ENCODE results near the gene ARMC7. TPM values are rescaled to one million over a fixed set of nuclear protein-coding genes. Genes with fewer than 3 reads are reported as not detected.
"Not testable (repeated sequence)": the region's sequence is repeated elsewhere in the genome, so short reads cannot be mapped to it uniquely, and the experiment has no call there.

Gene ARMC7
- total and polyA plus RNA-seq, 2 donors (not counting 1 experiment from before 2014, with no cell fraction given) = 10.4 to 15.9 TPM

DNA sequence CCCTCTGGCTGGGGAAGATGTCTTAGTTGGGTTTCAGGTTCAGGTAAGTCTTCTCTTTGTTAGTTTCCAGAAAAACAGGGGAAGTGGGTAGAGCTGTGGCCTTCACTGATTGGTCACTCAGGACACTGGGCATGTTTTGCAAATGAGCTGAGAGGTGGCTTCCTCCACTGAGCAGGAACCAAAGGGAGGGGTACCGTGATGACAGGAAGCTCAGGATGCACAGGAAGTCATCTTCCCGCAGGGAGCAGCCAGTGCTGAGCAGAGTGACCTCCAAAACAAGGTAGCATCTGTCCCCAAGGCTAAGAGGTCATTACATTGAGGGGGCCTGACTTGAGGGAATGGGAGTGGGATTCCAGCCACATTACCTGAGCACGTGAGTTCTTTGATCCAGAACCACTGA lies 16.2 kb downstream of the ARMC7 start:
- H3K4me3 Mint-ChIP-seq = peak overlapping the region; percentile 43
- no peak overlapping the region for H3K9ac ChIP-seq (ENCODE audit: low read length)
- peak overlapping the region in 1 of 2 donors; percentile 41 for H3K27ac ChIP-seq (ENCODE audit: low read length in 2 of 2)
- H3K9me3 ChIP-seq (ENCODE audit: control extremely low read depth in 1 of 3, control insufficient read depth in 2 of 3, insufficient read depth in 1 of 3, low read length in 2 of 3) = no peaks in the 10 kb centered on the region
- H3K4me2 ChIP-seq (replicated peaks; ENCODE audit: low read depth, low read length, poor library complexity, severe bottlenecking) = peak overlapping the region; percentile 53
- H3K4me1 Mint-ChIP-seq = peaks cover 56% of the 10 kb centered on the region
- 40% methylated on average over 3 of the region's 3 CpGs for WGBS (ENCODE audit: insufficient coverage)
- H2AFZ ChIP-seq (ENCODE audit: insufficient read depth, low read depth, low read length, poor library complexity, severe bottlenecking) = peak overlapping the region; percentile 33
- H3K27me3 ChIP-seq (replicated peaks in 1 of 4; ENCODE audit: control extremely low read depth in 1 of 4, control insufficient read depth in 3 of 4, insufficient read depth in 4 of 4, low read length in 3 of 4) = no peaks in the 10 kb centered on the region
- ATAC-seq (ENCODE audit: low read depth) = peak; percentile 13
- H4K20me1 ChIP-seq (ENCODE audit: control insufficient read depth, insufficient read depth, low read length, poor library complexity, severe bottlenecking) = peaks cover 22% of the 10 kb centered on the region
- H3K9me3 Mint-ChIP-seq (ENCODE audit: insufficient read depth) = no peaks in the 10 kb centered on the region
- peak overlapping the region; percentile 71 for H3K27ac Mint-ChIP-seq
- H3K79me2 ChIP-seq (ENCODE audit: control insufficient read depth, insufficient read depth, low read length) = peaks cover 28% of the 10 kb centered on the region
- DNase-seq = no peak
- CTCF ChIA-PET = interaction anchor here (0.6 to 13.4 kb wide), 4 partner anchors 12 to 763 kb away, joined by 3 to 262 read pairs (median 10); partner anchors contain the start of gene ARMC7
- intact Hi-C loops (cut with micrococcal nuclease) = no loop called here
- H3K4me1 ChIP-seq (ENCODE audit: control insufficient read depth in 2 of 2, insufficient read depth in 2 of 2, low read length in 2 of 2) = peaks cover 31 to 42% of the 10 kb centered on the region in 2 donors
- POLR2A ChIA-PET = no interaction called here
- no peaks in the 10 kb centered on the region for H3K27me3 Mint-ChIP-seq
- TF ChIP-seq EZH2 (IDR thresholded peaks at IDR 0.05; ENCODE audit: borderline replicate concordance, insufficient read depth, low read depth, low read length, poor library complexity, severe bottlenecking) = no peak
- TF ChIP-seq, protein P1, sequence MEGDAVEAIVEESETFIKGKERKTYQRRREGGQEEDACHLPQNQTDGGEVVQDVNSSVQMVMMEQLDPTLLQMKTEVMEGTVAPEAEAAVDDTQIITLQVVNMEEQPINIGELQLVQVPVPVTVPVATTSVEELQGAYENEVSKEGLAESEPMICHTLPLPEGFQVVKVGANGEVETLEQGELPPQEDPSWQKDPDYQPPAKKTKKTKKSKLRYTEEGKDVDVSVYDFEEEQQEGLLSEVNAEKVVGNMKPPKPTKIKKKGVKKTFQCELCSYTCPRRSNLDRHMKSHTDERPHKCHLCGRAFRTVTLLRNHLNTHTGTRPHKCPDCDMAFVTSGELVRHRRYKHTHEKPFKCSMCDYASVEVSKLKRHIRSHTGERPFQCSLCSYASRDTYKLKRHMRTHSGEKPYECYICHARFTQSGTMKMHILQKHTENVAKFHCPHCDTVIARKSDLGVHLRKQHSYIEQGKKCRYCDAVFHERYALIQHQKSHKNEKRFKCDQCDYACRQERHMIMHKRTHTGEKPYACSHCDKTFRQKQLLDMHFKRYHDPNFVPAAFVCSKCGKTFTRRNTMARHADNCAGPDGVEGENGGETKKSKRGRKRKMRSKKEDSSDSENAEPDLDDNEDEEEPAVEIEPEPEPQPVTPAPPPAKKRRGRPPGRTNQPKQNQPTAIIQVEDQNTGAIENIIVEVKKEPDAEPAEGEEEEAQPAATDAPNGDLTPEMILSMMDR (IDR thresholded peaks at IDR 0.05) = no peak
- H3K4me3 ChIP-seq (ENCODE audit: control extremely low read depth in 1 of 5, extremely low read depth in 1 of 5, insufficient read depth in 1 of 5, low read depth in 2 of 5, low read length in 4 of 5) = no peak overlapping the region
- peaks cover 0 to 19% of the 10 kb centered on the region in 2 experiments for H3K36me3 ChIP-seq (replicated peaks in 1 of 2; ENCODE audit: control extremely low read depth in 1 of 2, control insufficient read depth in 1 of 2, extremely low read depth in 1 of 2, insufficient read depth in 2 of 2, low read length in 1 of 2)

DNA sequence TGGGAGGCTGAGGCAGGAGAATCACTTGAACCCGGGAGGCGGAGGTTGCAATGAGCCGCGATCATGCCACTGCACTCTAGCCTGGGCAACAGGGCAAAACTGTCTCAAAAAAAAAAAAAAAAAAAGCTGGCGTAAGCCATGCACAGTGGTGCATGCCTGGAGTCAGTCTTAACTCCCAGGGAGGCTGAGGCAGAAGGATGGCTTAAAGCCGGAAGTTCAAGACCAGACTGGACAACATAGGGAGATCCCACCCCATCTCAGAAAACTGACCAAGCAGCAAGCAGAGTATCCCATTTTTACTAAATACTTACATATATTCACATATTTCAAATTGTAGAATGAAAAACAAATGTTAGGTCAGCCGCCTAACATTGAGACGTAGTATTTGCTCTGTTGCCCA lies 17.2 kb downstream of the ARMC7 start:
- TF ChIP-seq EZH2 (IDR thresholded peaks at IDR 0.05; ENCODE audit: borderline replicate concordance, insufficient read depth, low read depth, low read length, poor library complexity, severe bottlenecking) = no peak
- TF ChIP-seq, protein P1 (IDR thresholded peaks at IDR 0.05) = no peak
- peaks cover 28% of the 10 kb centered on the region for H3K79me2 ChIP-seq (ENCODE audit: control insufficient read depth, insufficient read depth, low read length)
- ChIA-PET POLR2A (interaction anchor here (0.6 to 0.7 kb wide), 2 partner anchors 9 to 18 kb away, joined by 4 to 5 read pairs; no protein-coding TSS in a partner anchor), CTCF (interaction anchor here (3.5 to 13.4 kb wide), 2 partner anchors 13 to 45 kb away, joined by 17 to 262 read pairs; partner anchors contain the start of gene ARMC7)
- no peaks in the 10 kb centered on the region for H3K27me3 ChIP-seq (replicated peaks in 1 of 4; ENCODE audit: control extremely low read depth in 1 of 4, control insufficient read depth in 3 of 4, insufficient read depth in 4 of 4, low read length in 3 of 4)
- intact Hi-C loops (cut with micrococcal nuclease) = no loop called here
- H3K4me2 ChIP-seq (replicated peaks; ENCODE audit: low read depth, low read length, poor library complexity, severe bottlenecking) = no peak overlapping the region
- H3K9me3 ChIP-seq (ENCODE audit: control extremely low read depth in 1 of 3, control insufficient read depth in 2 of 3, insufficient read depth in 1 of 3, low read length in 2 of 3) = no peaks in the 10 kb centered on the region
- peaks cover 23% of the 10 kb centered on the region for H4K20me1 ChIP-seq (ENCODE audit: control insufficient read depth, insufficient read depth, low read length, poor library complexity, severe bottlenecking)
- 82% methylated on average over 7 of the region's 8 CpGs for WGBS (ENCODE audit: insufficient coverage)
- Mint-ChIP-seq H3K4me1 (peaks cover 56% of the 10 kb centered on the region), H3K9me3 (ENCODE audit: insufficient read depth) (no peaks in the 10 kb centered on the region), H3K27ac (peak overlapping the region; percentile 53), H3K4me3 (no peak overlapping the region), H3K27me3 (no peaks in the 10 kb centered on the region)
- H2AFZ ChIP-seq (ENCODE audit: insufficient read depth, low read depth, low read length, poor library complexity, severe bottlenecking) = no peak overlapping the region
- H3K36me3 ChIP-seq (replicated peaks in 1 of 2; ENCODE audit: control extremely low read depth in 1 of 2, control insufficient read depth in 1 of 2, extremely low read depth in 1 of 2, insufficient read depth in 2 of 2, low read length in 1 of 2) = peaks cover 0 to 17% of the 10 kb centered on the region in 2 experiments
- H3K4me3 ChIP-seq (ENCODE audit: control extremely low read depth in 1 of 5, extremely low read depth in 1 of 5, insufficient read depth in 1 of 5, low read depth in 2 of 5, low read length in 4 of 5) = no peak overlapping the region
- peaks cover 31 to 45% of the 10 kb centered on the region in 2 donors for H3K4me1 ChIP-seq (ENCODE audit: control insufficient read depth in 2 of 2, insufficient read depth in 2 of 2, low read length in 2 of 2)
- H3K9ac ChIP-seq (ENCODE audit: low read length) = no peak overlapping the region
- peak overlapping the region in 1 of 2 donors; percentile 19 for H3K27ac ChIP-seq (ENCODE audit: low read length in 2 of 2)
- ATAC-seq (ENCODE audit: low read depth) (no peak), DNase-seq (no peak)

DNA sequence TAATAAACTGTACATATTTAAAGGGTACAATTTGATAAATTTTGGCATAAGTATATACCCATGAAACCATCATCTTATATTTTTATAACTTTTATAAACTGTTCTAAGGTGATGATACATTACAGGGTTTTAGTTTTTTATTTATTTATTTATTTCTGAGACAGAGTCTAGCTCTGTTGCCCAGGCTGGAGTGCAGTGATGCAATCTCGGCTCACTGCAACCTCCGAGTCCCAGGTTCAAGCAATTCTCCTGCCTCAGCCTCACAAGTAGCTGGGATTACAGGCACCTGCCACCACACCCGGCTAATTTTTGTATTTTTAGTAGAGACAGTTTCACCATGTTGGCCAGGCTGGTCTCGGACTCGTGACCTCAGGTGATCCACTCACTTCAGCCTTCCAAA lies 18.2 kb downstream of the ARMC7 start:
- ATAC-seq (ENCODE audit: low read depth); POLR2A ChIA-PET: not testable (repeated sequence)
- H3K4me1 ChIP-seq (ENCODE audit: control insufficient read depth in 2 of 2, insufficient read depth in 2 of 2, low read length in 2 of 2) = peaks cover 37 to 53% of the 10 kb centered on the region in 2 donors

More for the DNA sequence above, 18.2 kb downstream of the ARMC7 start:
- H3K4me3 ChIP-seq (ENCODE audit: control extremely low read depth in 1 of 5, extremely low read depth in 1 of 5, insufficient read depth in 1 of 5, low read depth in 2 of 5, low read length in 4 of 5); H2AFZ ChIP-seq (ENCODE audit: insufficient read depth, low read depth, low read length, poor library complexity, severe bottlenecking); H3K4me3 Mint-ChIP-seq; H3K27me3 ChIP-seq (replicated peaks in 1 of 4; ENCODE audit: control extremely low read depth in 1 of 4, control insufficient read depth in 3 of 4, insufficient read depth in 4 of 4, low read length in 3 of 4); intact Hi-C loops (cut with micrococcal nuclease); H3K9me3 ChIP-seq (ENCODE audit: control extremely low read depth in 1 of 3, control insufficient read depth in 2 of 3, insufficient read depth in 1 of 3, low read length in 2 of 3); DNase-seq; H3K27me3 Mint-ChIP-seq; H3K27ac ChIP-seq (ENCODE audit: low read length in 2 of 2); H3K9me3 Mint-ChIP-seq (ENCODE audit: insufficient read depth); H3K4me2 ChIP-seq (replicated peaks; ENCODE audit: low read depth, low read length, poor library complexity, severe bottlenecking); H3K9ac ChIP-seq (ENCODE audit: low read length): not testable (repeated sequence)
- H3K4me1 Mint-ChIP-seq = peaks cover 59% of the 10 kb centered on the region
- WGBS (ENCODE audit: insufficient coverage) = 97% methylated on average over 5 of the region's 5 CpGs
- Histone ChIP-seq H3K79me2 (ENCODE audit: control insufficient read depth, insufficient read depth, low read length) (peaks cover 23% of the 10 kb centered on the region), H4K20me1 (ENCODE audit: control insufficient read depth, insufficient read depth, low read length, poor library complexity, severe bottlenecking) (peaks cover 23% of the 10 kb centered on the region), H3K36me3 (replicated peaks in 1 of 2; ENCODE audit: control extremely low read depth in 1 of 2, control insufficient read depth in 1 of 2, extremely low read depth in 1 of 2, insufficient read depth in 2 of 2, low read length in 1 of 2) (peaks cover 0 to 17% of the 10 kb centered on the region in 2 experiments)
- peak overlapping the region; percentile 41 for H3K27ac Mint-ChIP-seq
- CTCF ChIA-PET = interaction anchor here (13.4 kb wide), 1 partner anchor 14 kb away, joined by 262 read pairs; the partner anchor contains the start of gene ARMC7

Data from B cell (primary cell).